ENCODE measurements around the gene MRS2.
"Not testable (repeated sequence)": the region's sequence is repeated elsewhere in the genome, so short reads cannot be mapped to it uniquely, and the experiment has no call there.

MRS2 gene

DNA sequence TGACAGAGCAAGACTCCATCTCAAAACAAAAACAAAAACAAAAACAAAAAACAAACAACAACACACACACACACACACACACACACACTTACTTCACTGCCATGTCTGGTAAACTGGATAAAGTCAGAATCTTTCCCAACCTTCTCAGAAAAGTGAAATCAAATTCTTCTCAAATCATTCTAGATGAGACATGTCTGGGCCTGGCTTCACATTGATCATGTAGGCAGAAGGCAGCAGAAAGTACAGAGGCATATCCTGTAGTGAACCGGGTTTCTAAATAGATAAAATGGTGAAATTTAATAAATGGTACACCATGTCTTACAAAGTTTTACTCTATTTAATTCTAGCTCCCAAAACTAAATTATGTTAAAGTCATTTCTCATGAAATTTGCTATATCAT, 14.9 kb upstream of the MRS2 start:
- no peak for FAIRE-seq
- no peak for DNase-seq (ENCODE audit: low spot score)

DNA sequence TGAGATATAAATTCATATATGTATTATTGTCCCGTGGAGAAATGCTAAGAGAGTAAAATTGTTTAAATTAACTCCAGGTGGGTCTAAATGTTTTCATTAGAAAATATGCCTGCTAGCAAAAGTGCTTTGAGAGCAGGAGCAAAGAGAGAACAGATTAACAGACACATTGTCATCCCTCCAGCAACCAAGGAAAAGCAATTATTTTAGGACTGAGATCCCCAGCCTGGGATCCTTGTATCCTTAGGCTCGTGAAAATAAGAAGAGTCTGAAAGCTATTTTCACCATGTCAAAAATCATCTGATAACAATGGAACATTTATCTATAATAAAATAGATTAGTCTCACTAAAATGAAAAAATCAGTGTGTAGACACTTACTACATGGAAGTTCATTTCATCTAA, 11.5 kb upstream of the MRS2 start:
- FAIRE-seq: no peak
- DNase-seq (ENCODE audit: low spot score): no peak

GRCh38 chr6:24391756-24392405, 10.9 kb upstream of the MRS2 start:
- no peak for DNase-seq (ENCODE audit: low spot score)
- no peak for FAIRE-seq

GRCh38 chr6:24394061-24394779, 8.5 kb upstream of the MRS2 start:
- FAIRE-seq (no peak), DNase-seq (ENCODE audit: low spot score) (no peak)

GRCh38 chr6:24394780-24395437, 7.8 kb upstream of the MRS2 start:
- no peak for FAIRE-seq

GRCh38 chr6:24396824-24397223, 5.9 kb upstream of the MRS2 start:
- no peak for FAIRE-seq

More at GRCh38 chr6:24394780-24395437, 7.8 kb upstream of the MRS2 start:
- DNase-seq (ENCODE audit: low spot score): no peak

GRCh38 chr6:24397631-24398030, 5.1 kb upstream of the MRS2 start:
- FAIRE-seq (no peak), DNase-seq (ENCODE audit: low spot score) (no peak)

More at GRCh38 chr6:24396824-24397223, 5.9 kb upstream of the MRS2 start:
- DNase-seq (ENCODE audit: low spot score): no peak

DNA sequence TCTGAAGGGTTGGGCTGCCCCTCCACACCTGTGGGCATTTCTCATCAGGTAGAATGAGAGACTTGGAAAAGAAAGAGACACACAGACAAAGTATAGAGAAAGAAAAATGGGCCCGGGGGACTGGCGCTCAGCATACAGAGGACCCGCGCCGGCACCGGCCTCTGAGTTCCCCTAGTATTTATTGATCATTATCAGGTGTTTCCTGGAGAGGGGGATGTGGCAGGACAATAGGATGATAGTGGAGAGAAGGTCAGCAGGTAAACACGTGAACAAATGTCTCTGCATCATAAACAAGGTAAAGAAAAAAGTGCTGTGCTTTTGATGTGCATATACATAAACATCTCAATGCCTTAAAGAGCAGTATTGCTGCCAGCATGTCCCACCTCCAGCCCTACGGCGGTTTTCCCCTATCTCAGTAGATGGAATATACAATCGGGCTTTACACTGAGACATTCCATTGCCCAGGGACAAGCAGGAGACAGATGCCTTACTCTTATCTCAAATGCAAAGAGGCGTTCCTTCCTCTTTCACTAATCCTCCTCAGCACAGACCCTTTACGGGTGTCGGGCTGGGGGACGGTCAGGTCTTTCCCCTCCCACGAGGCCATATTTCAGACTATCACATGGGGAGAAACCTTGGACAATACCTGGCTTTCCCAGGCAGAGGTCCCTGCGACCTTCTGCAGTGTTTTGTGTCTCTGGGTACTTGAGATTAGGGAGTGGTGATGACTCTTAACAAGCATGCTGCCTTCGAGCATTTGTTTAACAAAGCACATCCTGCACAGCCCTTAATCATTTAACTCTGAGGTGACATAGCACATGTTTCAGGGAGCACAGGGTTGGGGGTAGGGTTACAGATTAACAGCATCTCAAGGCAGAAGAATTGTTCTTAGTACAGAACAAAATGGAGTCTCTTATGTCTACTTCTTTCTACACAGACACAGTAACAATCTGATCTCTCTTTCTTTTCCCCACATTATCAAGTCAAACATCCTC, 2.4 kb upstream of the MRS2 start:
- not testable (repeated sequence) for FAIRE-seq

DNA sequence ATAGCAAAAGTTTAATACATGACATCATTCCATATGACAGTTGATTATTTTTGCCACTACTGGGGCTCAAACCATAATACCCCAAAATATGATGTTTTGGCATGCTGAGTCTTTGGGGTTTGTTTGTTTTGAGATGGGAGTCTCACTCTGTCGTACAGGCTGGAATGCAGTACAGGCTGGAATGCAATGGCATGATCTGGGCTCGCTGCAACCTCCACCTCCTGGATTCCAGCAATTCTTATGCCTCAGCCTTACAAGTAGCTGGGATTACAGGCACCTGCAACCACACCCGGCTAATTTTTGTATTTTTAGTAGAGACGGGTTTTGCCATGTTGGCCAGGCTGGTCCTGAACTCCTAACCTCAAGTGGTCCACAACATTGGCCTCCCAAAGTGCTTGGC, 1.3 kb upstream of the MRS2 start:
- FAIRE-seq (no peak), DNase-seq (ENCODE audit: low spot score) (no peak)

More for the DNA sequence above, 2.4 kb upstream of the MRS2 start:
- DNase-seq (ENCODE audit: low spot score): not testable (repeated sequence)

DNA sequence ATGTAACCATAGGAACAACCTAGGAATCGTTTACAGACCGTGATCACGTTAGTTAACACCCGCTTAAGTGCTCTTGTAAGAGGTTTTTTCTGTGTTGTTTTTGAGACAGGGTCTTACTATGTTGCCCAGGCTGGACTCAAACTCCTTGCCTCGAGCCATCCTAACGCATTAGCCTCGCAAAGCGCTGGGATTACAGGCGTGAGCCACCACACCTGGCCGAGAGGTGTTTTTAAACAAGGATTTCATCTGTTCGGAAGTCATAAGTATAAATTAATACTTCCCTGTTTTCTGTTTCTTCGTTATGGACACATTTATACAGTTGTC, 727 bp downstream of the MRS2 start:
- FAIRE-seq (no peak), DNase-seq (ENCODE audit: low spot score) (no peak)

DNA sequence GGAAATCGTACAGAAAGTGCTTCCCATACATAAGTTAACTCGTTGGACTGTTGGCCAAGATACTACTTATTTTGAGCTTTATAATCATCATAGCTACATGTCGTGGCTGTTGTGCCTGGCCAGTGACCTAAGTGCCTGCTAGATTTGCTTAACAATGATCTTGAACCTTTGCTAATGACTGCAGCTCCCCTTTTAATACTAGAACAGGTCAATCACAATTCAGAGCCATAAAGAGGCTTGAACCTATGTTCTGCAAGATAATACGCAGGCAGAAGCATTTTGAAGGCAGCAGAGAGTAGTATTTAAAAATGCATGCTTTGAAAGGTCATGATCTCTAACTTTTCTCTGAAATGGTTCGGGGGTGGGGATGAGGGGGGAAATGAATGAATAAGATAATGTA, 2.5 kb downstream of the MRS2 start:
- FAIRE-seq: no peak
- DNase-seq (ENCODE audit: low spot score): no peak

DNA sequence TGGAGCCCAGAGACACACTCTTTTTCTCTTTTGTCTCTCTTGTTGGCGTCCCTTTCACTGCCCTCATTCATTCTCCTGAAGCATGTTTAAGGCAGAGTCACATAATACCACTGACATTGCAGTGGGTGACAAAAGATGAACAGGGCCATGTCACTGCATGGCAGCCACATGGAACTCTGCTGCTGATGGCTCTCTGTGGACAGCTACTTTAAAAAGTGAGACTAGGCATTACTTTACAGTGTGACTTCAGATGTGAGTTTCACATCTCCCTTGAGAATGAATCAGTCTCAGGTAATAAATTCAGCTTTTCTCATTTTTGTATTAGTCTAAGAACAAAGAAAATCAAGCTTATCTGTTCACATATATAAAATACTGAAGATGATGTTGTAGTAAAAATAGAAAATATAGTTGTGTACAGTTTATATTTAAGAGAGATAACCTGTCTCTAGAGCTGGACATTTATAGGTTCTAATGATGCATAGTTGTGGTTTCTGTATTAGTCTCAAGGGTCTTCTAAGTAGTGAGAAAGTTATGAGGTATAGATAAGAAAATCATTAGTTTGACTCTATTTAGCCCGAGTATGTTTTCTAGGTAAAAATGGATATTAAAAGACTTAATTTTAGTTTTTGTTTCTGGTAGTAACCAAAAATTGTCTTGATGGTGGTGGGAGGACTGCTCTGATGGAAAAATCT, 6.1 kb downstream of the MRS2 start:
- no peak for FAIRE-seq
- DNase-seq (ENCODE audit: low spot score): no peak

DNA sequence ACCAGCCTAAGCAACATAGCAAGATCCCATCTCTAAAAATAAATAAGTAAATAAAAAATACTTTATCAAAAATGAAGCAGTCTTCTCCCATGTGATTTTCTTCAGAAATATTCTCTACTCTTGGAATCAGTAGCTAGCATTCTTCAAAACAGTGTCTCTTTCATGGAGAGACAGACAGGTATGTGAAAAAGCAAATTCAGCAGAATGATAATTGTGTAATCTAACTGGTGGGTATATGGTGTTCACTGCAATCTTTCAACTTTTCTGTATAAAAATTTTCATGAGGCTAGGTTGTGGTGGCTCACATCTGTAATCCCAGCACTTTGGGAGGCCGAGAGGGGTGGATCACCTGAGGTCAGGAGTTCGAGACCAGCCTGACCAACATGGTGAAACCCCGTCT, 7.9 kb downstream of the MRS2 start:
- FAIRE-seq (no peak), DNase-seq (ENCODE audit: low spot score) (no peak)

DNA sequence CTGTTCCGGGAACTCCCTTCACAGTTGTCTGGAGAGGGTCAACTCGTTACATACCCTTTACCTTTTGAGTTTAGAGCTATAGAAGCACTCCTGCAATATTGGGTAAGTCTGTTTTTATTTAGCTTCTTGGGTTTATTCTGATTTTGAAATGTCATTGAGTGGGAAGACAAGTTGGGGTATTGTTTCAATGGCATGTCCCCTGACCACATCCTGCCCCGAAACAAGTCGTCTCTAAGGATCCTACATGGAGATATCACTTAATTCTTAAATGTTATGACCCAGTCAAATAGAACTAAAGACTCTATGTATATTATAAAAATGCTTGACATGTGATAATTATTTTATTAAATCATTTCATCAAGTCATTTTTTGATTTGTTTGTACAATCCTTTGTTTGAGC, 9.6 kb downstream of the MRS2 start:
- no peak for FAIRE-seq
- no peak for DNase-seq (ENCODE audit: low spot score)

GRCh38 chr6:24414531-24414930, 11.8 kb downstream of the MRS2 start:
- FAIRE-seq; DNase-seq (ENCODE audit: low spot score): not testable (repeated sequence)

GRCh38 chr6:24415753-24416152, 13.0 kb downstream of the MRS2 start:
- FAIRE-seq (no peak), DNase-seq (ENCODE audit: low spot score) (no peak)

GRCh38 chr6:24419526-24419925, 16.8 kb downstream of the MRS2 start:
- FAIRE-seq: no peak
- DNase-seq (ENCODE audit: low spot score): no peak

DNA sequence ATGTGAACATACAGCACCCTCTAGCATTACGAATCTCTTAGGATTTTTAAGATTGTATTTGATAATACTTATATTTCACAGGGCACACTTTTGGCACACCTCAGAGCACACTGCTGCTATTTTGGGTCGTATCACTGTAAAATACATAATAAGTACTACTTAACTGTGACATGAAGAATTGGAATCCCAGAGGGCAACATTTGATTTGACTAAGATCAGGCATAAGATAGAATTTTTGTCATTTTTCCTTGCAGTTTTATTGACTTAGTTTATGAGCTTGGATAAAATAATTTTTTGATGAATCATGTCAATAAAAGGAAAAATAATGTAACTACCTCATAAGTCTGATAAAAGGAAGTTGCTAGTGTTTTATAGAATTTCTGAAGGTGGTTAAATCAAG, 22.4 kb downstream of the MRS2 start:
- DNase-seq (ENCODE audit: low spot score) (no peak), FAIRE-seq (no peak)

GRCh38 chr6:24426729-24427446, 24.2 kb downstream of the MRS2 start:
- no peak for FAIRE-seq

GRCh38 chr6:24428615-24429014, 25.9 kb downstream of the MRS2 start:
- no peak for FAIRE-seq

More at GRCh38 chr6:24426729-24427446, 24.2 kb downstream of the MRS2 start:
- DNase-seq (ENCODE audit: low spot score): no peak

More at GRCh38 chr6:24428615-24429014, 25.9 kb downstream of the MRS2 start:
- no peak for DNase-seq (ENCODE audit: low spot score)

All from urothelium cell line (cell line).